IPS-18a (cell line): ENCODE results near the gene EIF1AY.
"Not testable (repeated sequence)": the region's sequence is repeated elsewhere in the genome, so short reads cannot be mapped to it uniquely, and the experiment has no call there.

ENCODE experiments used
- H3K27ac ChIP-seq: one replicate; pipeline ENCODE4 v1.5.1; 2013; ENCODE audit warnings: low read length
- H3K27me3 ChIP-seq: one replicate; pipeline ENCODE4 v1.6.1; 2013; ENCODE audit warnings: mild to moderate bottlenecking, low read length; ENCODE audit not compliant: control insufficient read depth, insufficient read depth
- H3K36me3 ChIP-seq: one replicate; pipeline ENCODE4 v1.6.1; 2013; ENCODE audit warnings: low read depth, low read length; ENCODE audit not compliant: control insufficient read depth
- H3K4me1 ChIP-seq: one replicate; pipeline ENCODE4 v1.6.1; 2013; ENCODE audit warnings: low read depth, low read length; ENCODE audit not compliant: control insufficient read depth
- H3K4me3 ChIP-seq: one replicate; pipeline ENCODE4 v1.5.1; 2013; ENCODE audit warnings: low read length
- H3K9ac ChIP-seq: one replicate; pipeline ENCODE4 v1.6.1; 2013; ENCODE audit warnings: mild to moderate bottlenecking, low read length, moderate library complexity
- H3K9me3 ChIP-seq: one replicate; pipeline ENCODE4 v1.6.1; 2013; ENCODE audit warnings: low read depth, low read length; ENCODE audit not compliant: control insufficient read depth

Gene EIF1AY

GRCh38 chrY:20575531-20576121 lies at the start of gene EIF1AY:
Gene EIF1AY (plus strand): TSS chrY:20575776. CDS start chrY:20575872, 96 bp downstream.
- Histone ChIP-seq H3K9me3 (no peaks in the 10 kb centered on the region), H3K4me1 (no peaks in the 10 kb centered on the region), H3K27ac (no peak within 1 kb of the TSS), H3K27me3 (no peaks in the 10 kb centered on the region), H3K36me3 (no peaks in the 10 kb centered on the region), H3K4me3 (no peak within 1 kb of the TSS), H3K9ac (no peak within 1 kb of the TSS)

DNA sequence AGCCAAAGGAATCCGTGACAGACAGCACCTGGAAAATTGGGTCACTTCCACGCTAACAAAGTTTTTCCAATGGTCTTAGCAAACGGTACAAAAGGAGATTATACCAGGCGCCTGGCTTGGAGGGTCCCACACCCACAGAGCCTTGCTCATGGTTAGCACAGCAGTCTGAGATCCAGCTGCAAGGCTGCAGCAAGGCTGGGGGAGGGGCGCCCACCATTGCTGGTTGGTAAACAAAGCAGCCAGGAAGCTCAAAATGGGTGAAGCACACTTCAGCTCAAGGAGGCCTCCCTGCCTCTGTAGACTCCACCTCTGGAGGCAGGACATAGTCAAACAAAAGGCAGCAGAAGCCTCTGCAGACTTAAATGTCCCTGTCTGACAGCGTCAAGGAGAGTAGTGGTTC lies 47.1 kb upstream of the EIF1AY start:
- Histone ChIP-seq H3K27me3 (no peaks in the 10 kb centered on the region), H3K9me3 (no peaks in the 10 kb centered on the region), H3K4me1 (no peaks in the 10 kb centered on the region), H3K36me3 (no peaks in the 10 kb centered on the region), H3K4me3 (no peak overlapping the region), H3K9ac (no peak overlapping the region), H3K27ac (no peak overlapping the region)

GRCh38 chrY:20538186-20538585 lies 37.4 kb upstream of the EIF1AY start:
- no peak overlapping the region for H3K4me3 ChIP-seq
- H3K4me1 ChIP-seq = no peaks in the 10 kb centered on the region
- H3K27ac ChIP-seq = no peak overlapping the region

DNA sequence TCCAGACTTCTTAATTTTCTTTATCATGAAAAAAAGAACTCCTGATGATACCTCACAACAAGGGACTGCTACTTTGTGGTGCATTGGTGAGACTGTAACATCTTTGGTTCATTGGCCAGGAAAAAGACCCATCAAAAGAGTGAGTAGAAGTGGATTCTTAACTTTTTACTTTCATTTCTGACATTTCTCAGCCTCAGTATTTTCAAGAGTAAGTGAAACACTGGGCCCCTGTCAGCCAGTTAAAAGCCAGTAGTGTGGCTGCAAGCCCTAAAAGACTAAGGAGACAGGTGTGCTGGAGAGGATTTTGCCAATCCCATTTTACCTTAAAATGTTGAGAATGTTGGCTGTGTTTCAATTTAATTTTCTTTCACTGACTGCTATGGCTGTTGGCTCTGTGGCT lies 36.6 kb upstream of the EIF1AY start:
- Histone ChIP-seq H3K27ac (no peak overlapping the region), H3K27me3 (no peaks in the 10 kb centered on the region), H3K36me3 (no peaks in the 10 kb centered on the region), H3K4me1 (no peaks in the 10 kb centered on the region), H3K9ac (no peak overlapping the region), H3K4me3 (no peak overlapping the region), H3K9me3 (no peaks in the 10 kb centered on the region)

More at GRCh38 chrY:20538186-20538585, 37.4 kb upstream of the EIF1AY start:
- no peaks in the 10 kb centered on the region for H3K36me3 ChIP-seq
- no peaks in the 10 kb centered on the region for H3K9me3 ChIP-seq
- H3K27me3 ChIP-seq = no peaks in the 10 kb centered on the region
- H3K9ac ChIP-seq = no peak overlapping the region

DNA sequence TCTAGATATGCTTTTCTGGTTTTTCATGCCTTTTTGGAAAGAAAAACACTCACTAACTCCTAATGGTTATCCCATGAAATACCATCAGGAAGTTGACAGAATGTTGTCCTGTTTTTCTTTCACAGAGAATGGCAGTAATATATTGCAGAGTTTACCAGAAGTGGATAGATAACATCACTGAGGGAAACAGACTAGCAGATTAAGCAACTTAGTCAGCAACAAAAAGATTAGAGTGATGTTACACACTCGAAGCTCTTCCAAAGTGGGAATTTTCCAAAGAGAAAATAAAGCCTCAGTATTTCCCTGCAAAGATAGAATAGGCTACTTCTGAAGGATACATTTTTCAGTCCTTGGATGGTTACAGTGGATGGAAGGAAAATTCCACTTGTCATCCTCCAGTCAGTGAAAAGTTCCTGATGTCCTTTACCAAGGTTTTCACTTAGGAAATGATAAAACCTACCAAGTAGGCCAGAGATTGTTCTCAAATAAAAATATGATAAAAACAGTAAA lies 31.1 kb upstream of the EIF1AY start:
- Histone ChIP-seq H3K27ac (no peak overlapping the region), H3K4me1 (no peaks in the 10 kb centered on the region), H3K9me3 (no peaks in the 10 kb centered on the region), H3K4me3 (no peak overlapping the region), H3K27me3 (no peaks in the 10 kb centered on the region), H3K9ac (no peak overlapping the region), H3K36me3 (no peaks in the 10 kb centered on the region)

- Histone ChIP-seq H3K27me3 (no peaks in the 10 kb centered on the region), H3K9me3 (no peaks in the 10 kb centered on the region), H3K36me3 (no peaks in the 10 kb centered on the region), H3K4me3 (no peak overlapping the region), H3K4me1 (no peaks in the 10 kb centered on the region), H3K9ac (no peak overlapping the region), H3K27ac (no peak overlapping the region)
These were observed 29.5 kb upstream of the EIF1AY start for GRCh38 chrY:20546071-20546470.

DNA sequence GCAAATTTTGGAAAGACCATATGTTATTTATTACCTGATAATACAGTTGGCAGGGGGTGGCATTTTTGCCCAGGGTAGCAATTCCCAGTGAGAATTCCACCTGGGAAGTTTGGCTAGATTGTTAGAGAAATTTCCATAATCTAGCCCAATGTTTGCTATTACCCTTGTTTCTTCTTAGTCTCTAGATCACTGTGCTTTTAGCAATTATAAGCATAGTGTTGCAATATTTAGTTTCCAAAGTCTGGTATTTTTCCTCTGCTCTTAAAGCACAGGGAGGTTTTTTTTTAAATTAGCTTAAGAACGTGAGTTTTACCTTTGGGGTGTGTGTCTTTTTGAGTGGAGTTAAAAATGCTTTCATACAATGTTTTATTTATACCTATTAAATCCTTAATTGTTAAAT lies 26.3 kb upstream of the EIF1AY start:
- Histone ChIP-seq H3K4me3 (no peak overlapping the region), H3K9ac (no peak overlapping the region), H3K27ac (no peak overlapping the region), H3K36me3 (no peaks in the 10 kb centered on the region), H3K9me3 (no peaks in the 10 kb centered on the region), H3K27me3 (no peaks in the 10 kb centered on the region), H3K4me1 (no peaks in the 10 kb centered on the region)

- no peak overlapping the region for H3K27ac ChIP-seq
- no peak overlapping the region for H3K4me3 ChIP-seq
- H3K9ac ChIP-seq = no peak overlapping the region
- no peaks in the 10 kb centered on the region for H3K27me3 ChIP-seq
- no peaks in the 10 kb centered on the region for H3K4me1 ChIP-seq
- H3K36me3 ChIP-seq = no peaks in the 10 kb centered on the region
- H3K9me3 ChIP-seq = no peaks in the 10 kb centered on the region
These were observed 23.7 kb upstream of the EIF1AY start for GRCh38 chrY:20551840-20552239.

GRCh38 chrY:20552764-20553323 lies 22.7 kb upstream of the EIF1AY start:
- not testable (repeated sequence) for H3K9me3 ChIP-seq, H3K27ac ChIP-seq

DNA sequence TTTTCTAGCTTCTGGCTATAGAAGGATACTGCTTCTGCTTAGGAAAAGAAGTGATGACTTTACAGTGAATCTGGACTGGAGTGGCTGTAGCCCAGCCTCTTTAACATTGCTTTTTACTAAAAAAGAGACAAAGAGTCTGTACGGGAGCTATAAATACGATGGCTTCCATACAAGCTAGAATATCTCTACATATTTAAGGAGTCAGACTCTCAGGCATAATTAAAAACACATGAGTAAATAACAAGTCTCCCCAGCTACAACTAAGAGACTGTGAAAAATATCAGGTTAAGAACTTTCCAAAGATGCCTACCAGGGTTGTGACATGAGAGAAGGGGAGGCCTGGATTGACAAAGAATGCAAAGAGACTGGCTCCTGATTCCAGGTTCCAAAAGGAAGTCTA lies 19.8 kb upstream of the EIF1AY start:
- no peak overlapping the region for H3K4me3 ChIP-seq
- H3K4me1 ChIP-seq = no peaks in the 10 kb centered on the region
- H3K36me3 ChIP-seq = no peaks in the 10 kb centered on the region
- no peaks in the 10 kb centered on the region for H3K9me3 ChIP-seq
- H3K9ac ChIP-seq = no peak overlapping the region
- H3K27me3 ChIP-seq = no peaks in the 10 kb centered on the region
- H3K27ac ChIP-seq = no peak overlapping the region

More at GRCh38 chrY:20552764-20553323, 22.7 kb upstream of the EIF1AY start:
- H3K27me3 ChIP-seq, H3K36me3 ChIP-seq, H3K4me1 ChIP-seq, H3K4me3 ChIP-seq, H3K9ac ChIP-seq: not testable (repeated sequence)

GRCh38 chrY:20558677-20559076 lies 16.9 kb upstream of the EIF1AY start:
- no peak overlapping the region for H3K4me3 ChIP-seq
- no peaks in the 10 kb centered on the region for H3K27me3 ChIP-seq
- no peaks in the 10 kb centered on the region for H3K4me1 ChIP-seq
- no peaks in the 10 kb centered on the region for H3K36me3 ChIP-seq
- no peak overlapping the region for H3K27ac ChIP-seq
- no peak overlapping the region for H3K9ac ChIP-seq
- H3K9me3 ChIP-seq = no peaks in the 10 kb centered on the region

- no peaks in the 10 kb centered on the region for H3K4me1 ChIP-seq
These were observed 15.6 kb upstream of the EIF1AY start for GRCh38 chrY:20559873-20560512.

More at GRCh38 chrY:20559873-20560512, 15.6 kb upstream of the EIF1AY start:
- Histone ChIP-seq H3K27me3 (no peaks in the 10 kb centered on the region), H3K36me3 (no peaks in the 10 kb centered on the region), H3K9ac (no peak overlapping the region), H3K9me3 (no peaks in the 10 kb centered on the region), H3K4me3 (no peak overlapping the region), H3K27ac (no peak overlapping the region)
